ENCODE results near the gene H3-3A.

DNA sequence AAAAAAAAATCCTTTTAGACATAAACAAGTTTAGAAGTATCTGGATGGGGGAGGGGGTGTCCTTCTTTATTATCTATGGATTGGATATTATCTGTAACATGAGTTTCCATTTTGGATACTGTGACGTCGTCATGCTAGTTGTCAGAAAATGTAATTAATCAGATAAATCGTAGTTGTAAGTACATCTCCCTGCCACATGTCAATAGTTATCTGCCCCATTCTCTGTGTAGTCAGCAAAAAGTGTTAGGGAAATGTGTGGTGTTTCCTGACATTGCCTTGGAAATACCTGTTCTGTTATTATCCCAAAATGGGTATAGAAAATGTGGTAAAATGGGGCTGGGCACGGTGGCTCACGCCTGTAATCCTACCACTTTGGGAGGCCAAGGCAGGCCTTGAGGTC lies 38.8 kb upstream of the H3-3A start:
- TF ChIP-seq RAD21 (IDR thresholded peaks at IDR 0.05; ENCODE audit: insufficient read depth, low read depth, low read length) (no peak), ZNF274 (IDR thresholded peaks at IDR 0.05; ENCODE audit: insufficient read depth, insufficient read length) (no peak), CEBPB (IDR thresholded peaks at IDR 0.05; ENCODE audit: borderline replicate concordance in 1 of 2, low read depth in 2 of 2, low read length in 2 of 2) (no peak), BRCA1 (IDR thresholded peaks at IDR 0.05; ENCODE audit: low read depth, low read length) (no peak), EP300 (IDR thresholded peaks at IDR 0.05; ENCODE audit: borderline replicate concordance in 1 of 2, control insufficient read depth in 1 of 2, low read depth in 2 of 2, low read length in 2 of 2) (no peak), KDM1A (IDR thresholded peaks at IDR 0.05; ENCODE audit: borderline replicate concordance) (no peak), NBN (IDR thresholded peaks at IDR 0.05) (no peak)
- TF ChIP-seq, protein P1, sequence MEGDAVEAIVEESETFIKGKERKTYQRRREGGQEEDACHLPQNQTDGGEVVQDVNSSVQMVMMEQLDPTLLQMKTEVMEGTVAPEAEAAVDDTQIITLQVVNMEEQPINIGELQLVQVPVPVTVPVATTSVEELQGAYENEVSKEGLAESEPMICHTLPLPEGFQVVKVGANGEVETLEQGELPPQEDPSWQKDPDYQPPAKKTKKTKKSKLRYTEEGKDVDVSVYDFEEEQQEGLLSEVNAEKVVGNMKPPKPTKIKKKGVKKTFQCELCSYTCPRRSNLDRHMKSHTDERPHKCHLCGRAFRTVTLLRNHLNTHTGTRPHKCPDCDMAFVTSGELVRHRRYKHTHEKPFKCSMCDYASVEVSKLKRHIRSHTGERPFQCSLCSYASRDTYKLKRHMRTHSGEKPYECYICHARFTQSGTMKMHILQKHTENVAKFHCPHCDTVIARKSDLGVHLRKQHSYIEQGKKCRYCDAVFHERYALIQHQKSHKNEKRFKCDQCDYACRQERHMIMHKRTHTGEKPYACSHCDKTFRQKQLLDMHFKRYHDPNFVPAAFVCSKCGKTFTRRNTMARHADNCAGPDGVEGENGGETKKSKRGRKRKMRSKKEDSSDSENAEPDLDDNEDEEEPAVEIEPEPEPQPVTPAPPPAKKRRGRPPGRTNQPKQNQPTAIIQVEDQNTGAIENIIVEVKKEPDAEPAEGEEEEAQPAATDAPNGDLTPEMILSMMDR (IDR thresholded peaks at IDR 0.05 in 2 of 3, conservative IDR thresholded peaks at IDR 0.05 in 1 of 3; ENCODE audit: control insufficient read depth in 2 of 3, extremely low read depth in 1 of 3, insufficient read depth in 1 of 3, low read depth in 3 of 3, low read length in 3 of 3) = no peak

All from GM12878 (cell line).